Stimulated activated CD4-positive, alpha-beta T cell treated with anti-CD3 and anti-CD28 coated beads, Interleukin-1b, Interleukin-23, amount 100 ng/mL, for 4 hours (primary cell): ENCODE measurements around the gene SYP.

Experiments used
- DNase-seq, 2 donors: peaks; one replicate each; pipeline ENCODE4 v3.0.0-alpha.2; 2020; ENCODE audit warnings: low read depth in 2 of 2

SYP gene

GRCh38 chrX:49220100-49220499 is 20.1 kb upstream of the SYP start:
- DNase-seq = no peak

DNA sequence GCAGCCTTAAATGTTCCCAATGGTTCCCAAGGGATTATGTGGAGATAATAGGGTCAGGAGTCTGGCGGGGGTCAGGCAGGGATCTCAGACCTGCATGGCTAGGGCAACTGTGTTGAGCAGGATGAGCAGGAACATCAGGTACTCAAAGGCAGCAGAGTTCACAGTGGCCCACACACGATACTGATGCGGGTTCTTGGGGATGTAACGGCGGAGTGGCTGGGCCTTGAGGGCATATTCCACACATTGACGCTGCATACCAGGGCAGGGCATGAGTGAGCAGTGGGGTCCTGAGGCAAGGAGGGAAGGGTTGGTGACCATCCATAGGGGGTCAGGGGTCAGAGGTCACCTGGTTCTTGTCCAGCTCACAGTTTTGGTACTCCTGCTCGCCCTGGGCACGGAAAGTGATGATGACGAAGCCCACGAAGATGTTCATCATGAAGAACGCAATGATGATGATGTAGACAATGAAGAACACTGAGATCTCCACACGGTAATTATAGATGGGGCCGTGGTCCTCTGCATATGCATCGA is 15.1 kb upstream of the SYP start:
- DNase-seq = no peak

GRCh38 chrX:49214416-49214815 is 14.4 kb upstream of the SYP start:
- DNase-seq = no peak

GRCh38 chrX:49212861-49213260 is 12.9 kb upstream of the SYP start:
- no peak for DNase-seq

GRCh38 chrX:49212209-49212608 is 12.2 kb upstream of the SYP start:
- DNase-seq = no peak

GRCh38 chrX:49211074-49211473 is 11.1 kb upstream of the SYP start:
- no peak for DNase-seq

DNA sequence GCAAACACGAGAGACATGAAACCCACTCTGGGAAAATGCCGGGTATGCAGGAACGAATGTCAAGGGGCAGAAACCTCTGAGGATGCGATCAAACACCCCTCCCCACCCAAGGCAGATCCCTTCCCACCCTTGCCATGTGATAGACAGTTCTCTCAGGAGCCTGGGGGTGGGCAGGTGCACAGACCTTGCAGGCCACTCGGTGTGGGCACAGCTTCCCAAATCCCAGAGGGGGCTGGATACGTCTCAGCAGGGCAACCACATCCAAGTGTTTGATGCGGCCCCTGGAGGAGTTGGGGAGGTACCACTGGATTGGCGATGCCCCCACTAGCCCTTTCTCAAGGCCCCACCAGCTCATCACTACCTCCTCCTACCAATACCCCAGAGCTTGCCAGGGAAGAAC is 10.4 kb upstream of the SYP start:
- DNase-seq = no peak

DNA sequence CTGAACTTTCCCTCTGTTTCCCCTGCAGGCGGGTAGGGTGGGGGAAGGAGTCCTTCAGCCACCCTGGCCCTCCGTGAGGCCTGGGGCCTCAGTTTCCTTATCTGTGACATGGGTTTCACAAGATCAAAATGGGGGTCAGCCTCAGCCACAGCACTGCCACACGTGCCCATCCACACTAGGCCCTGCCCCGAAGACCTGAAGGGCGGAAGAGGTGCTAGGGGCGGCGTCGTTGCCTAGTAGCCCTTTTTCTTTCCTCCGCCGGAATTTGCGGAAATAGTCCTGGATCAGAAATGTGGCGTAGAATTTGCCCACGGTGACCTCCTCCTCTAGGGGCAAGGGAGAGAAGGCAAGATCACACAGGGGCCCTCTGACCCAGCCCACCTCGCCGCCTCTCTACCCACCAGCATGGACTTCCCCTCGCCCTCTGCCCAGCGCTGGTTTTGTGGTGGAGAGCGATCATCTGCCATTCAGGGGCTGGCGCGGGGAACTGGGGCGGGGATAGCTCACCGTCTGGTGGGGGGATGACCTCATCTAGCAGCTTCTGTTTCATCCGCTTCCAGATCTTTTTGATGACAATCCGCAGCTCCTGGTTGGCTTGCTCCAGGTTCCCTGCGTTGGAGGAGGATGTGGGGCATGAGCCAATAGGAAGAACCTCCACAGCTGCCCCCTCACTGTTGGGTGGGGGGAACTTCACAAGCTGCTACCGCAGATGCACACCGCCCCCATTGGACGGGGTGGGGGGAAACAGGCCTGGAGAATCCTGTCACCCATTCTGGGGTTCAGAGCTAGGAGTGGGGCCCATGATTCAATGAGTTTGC is 9.7 kb upstream of the SYP start:
- DNase-seq = no peak

- DNase-seq = no peak
Observed at GRCh38 chrX:49208399-49208798, 8.4 kb upstream of the SYP start.

DNA sequence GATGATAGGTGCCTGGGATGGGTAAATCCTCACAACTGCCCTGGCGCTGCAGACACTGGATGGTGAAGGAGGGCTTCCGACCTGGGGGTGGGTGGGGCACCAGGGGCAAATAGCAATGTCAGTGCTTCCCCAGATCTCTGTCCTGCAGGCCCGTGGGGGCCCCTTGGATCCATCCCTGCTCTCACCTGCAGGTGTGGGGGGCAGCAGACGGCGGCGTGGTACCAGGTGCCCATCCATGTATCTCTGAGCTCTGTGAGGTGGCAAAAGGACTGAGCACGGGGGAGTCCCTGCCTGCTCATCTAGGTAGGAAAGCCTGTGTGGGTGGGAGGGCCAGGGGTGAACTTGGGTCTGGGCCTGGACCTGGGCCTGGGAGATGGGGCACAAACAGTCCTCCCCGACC is 6.5 kb upstream of the SYP start:
- DNase-seq = no peak

GRCh38 chrX:49205443-49205842 is 5.5 kb upstream of the SYP start:
- DNase-seq = no peak

DNA sequence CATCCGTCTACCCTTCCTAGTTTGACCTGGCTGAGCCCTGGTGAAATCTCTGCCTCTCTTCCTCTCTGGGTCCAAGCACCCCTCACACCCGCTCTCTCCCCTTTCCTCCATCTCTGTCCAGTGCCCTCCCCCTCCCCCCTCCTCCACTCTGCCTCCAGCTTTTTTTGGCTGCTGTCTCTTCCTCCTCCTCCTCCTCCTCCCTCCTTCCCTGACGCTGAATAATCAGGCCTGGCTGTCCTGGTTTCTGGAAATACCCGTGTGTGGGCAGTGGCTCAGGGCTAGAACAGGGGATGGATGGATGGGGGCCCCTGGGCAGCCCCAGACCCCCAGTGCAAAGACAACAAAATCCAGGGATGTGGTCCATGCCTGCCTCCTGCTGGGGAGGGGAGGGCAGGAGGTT is 4.7 kb upstream of the SYP start:
- DNase-seq = no peak

DNA sequence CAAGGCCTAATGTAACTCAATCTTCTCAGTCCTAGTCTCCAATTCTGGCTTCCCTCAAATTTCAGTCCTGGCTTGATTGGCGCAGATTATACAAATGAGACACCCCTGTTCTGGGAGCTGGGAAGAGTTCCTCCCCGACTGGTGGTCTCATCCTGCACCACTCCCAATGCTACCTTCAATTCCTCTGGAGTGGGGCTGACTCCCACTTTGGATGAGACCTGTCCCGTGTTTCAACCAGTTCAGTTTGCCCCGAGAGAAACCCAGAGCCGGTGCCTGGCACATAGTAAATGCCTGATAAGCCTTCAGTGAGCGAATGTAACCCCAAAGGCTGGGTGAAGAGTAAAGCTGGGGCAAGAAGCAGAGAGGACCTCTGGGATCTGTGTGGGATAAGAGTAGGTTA is 4.0 kb upstream of the SYP start:
- no peak for DNase-seq

GRCh38 chrX:49203536-49203935 is 3.5 kb upstream of the SYP start:
- DNase-seq = no peak

DNA sequence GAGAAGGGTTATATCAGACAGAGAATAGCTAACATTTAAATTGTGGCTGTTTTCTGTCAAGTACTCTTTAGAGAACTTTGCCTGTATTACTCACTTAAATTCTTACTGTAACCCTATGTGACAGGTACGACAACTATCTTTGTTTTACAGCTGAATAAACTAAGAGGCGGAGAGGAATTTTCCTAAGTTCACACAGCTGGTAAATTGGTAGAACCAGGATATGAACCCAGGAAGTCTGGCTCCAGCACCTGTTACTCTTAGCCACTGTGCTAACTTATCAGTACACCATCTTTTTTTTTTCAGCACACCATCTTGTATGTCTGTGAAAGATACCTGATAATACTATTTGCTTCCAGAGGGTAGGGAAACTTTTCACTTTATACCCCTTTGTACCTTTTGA is 2.0 kb upstream of the SYP start:
- DNase-seq = no peak

- DNase-seq = no peak
Observed at GRCh38 chrX:49199315-49199595, 738 bp downstream of the SYP start.

GRCh38 chrX:49198540-49199314 is 1.3 kb downstream of the SYP start:
- DNase-seq = no peak

- DNase-seq = no peak
Observed at GRCh38 chrX:49197543-49198087, 2.4 kb downstream of the SYP start.

DNA sequence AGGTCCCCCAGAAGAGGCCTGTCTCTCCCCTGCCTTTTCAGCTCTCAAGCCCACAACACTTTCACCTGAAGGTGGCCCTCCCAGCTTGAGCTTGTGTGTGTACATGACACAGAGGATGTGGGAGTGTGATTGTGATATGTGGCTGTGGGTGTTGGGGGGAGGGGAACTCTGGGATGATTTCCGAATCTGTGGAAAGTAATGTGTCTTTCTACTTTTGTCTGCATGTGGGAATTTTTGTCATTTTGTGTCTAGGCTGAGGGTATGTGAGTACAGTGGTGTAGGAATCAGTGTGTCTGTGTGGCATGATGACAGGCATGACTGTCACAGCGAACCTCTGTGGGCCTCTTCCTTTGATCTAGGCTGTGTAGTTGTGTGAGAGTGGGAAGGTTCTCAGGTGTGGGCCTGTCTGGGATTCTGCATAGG is 6.4 kb downstream of the SYP start:
- no peak for DNase-seq

DNA sequence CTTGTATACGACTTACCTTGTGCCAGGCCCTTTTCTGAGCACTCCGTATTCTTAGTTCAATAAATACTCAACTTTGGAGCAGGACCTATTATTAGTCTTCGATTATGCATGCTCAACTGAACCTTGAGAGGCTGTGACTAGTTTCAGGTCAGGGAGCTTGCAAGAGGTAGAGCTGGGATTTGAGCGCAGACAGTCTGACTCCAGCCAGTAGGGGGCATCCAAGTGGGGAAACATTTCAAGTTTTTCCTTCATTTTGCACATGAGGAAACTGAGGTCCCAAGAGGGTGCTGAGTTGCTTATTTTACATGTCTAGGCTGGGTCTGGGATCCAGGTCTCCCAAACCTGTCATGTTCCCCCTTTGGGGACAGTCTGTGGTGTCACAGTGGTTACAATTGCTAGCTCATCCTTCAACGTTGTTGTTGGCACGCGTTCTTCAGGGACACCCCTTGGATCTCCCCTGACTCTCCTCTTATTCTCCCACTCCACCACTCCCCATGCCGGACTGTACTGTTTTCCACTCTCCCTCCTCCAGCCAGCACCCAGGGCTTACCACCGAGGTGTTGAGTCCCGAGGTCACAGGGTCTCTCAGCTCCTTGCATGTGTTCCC is 7.2 kb downstream of the SYP start:
- no peak for DNase-seq

DNA sequence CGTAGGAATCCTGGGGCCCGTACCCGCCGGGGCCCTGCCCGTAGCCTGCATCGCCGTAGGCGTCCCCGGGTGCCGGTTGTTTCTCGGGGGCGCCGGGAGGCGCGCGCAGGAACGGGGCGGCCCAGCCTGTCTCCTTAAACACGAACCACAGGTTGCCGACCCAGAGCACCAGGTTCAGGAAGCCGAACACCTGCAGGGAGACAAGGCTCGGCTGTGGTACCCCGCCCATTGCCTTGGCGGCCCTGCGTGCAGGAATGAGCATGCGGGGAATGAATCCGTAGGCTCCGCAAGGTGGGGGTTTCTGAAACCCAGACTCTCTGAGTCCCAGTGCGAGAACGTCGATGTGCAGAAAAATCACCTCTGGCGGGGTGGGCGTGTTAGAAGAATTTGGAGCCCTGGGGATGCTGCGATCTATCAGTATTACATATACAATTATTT is 8.4 kb downstream of the SYP start:
- DNase-seq = no peak

DNA sequence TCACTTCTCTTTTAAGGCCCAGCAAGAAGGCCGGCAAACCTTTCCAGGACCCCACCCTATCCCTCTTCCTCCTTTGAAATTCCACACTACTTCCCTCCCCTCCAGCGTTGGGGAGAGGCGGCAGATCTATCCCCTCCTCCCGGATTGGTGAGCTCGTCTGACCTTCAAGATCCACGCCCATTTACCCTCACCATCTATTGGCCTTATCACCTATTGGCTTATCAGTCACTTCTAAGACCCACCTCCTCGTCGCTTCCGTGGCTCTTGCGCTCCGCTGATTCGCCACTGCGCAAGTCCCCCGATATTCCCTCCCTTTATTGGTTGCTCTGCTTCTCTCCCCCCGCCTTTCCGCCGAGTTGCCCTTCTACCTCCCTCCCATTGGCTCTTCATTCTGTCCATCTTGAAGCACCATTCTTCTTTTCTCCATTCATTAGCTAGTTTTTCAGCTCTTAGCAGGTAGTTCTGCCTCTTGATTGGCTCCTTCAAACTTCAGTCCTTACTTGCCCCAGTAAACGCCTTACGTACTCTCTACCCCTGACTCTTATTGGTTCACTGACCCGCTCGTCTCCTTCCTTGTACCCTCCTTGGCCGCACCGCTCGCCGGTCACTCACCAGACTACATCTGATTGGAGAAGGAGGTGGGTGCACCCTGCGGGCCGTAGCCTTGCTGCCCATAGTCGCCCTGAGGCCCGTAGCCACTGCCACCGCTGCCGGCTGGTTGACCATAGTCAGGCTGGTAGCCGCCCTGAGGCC is 9.0 kb downstream of the SYP start:
- DNase-seq = peak; percentile 57 to 73
